ENCODE data around the gene CHURC1.

The CHURC1 gene

DNA sequence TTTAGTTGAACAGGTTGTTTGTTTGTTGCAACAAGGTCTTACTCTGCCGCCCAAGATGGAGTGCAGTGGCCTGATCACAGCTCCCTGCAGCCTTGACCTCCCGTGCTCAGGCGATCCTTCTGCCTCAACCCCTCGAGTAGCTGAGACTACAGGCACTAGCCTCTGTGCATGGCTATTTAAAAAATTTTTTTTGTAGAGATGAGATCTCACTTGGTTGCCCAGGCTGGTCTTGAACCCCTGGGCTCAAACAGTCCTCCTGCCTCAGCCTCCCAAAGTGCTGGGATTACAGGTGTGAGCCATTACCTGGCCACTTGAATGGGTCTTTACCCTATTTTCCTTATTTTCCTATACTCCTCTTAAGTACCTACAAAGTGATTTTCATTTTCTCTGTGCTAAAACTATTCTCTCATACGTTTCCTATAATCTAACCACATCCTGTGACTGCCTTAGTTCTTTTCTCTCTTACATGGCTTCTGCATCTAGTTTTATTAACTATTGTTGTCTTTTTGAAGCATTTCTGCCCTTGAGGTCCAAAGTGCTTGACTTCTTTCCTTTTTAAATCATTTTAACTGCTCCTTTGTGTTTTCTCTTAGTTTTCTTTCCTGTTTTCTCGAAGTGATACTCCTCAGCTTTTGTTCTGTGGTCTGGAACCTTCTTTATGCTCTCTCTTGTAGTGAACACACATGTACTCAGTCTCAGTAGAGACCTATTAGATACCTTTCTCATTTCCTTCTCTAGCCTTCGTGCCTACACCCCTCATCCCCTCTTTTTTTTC is 14.2 kb downstream of the CHURC1 start:
- TF ChIP-seq, protein P1, sequence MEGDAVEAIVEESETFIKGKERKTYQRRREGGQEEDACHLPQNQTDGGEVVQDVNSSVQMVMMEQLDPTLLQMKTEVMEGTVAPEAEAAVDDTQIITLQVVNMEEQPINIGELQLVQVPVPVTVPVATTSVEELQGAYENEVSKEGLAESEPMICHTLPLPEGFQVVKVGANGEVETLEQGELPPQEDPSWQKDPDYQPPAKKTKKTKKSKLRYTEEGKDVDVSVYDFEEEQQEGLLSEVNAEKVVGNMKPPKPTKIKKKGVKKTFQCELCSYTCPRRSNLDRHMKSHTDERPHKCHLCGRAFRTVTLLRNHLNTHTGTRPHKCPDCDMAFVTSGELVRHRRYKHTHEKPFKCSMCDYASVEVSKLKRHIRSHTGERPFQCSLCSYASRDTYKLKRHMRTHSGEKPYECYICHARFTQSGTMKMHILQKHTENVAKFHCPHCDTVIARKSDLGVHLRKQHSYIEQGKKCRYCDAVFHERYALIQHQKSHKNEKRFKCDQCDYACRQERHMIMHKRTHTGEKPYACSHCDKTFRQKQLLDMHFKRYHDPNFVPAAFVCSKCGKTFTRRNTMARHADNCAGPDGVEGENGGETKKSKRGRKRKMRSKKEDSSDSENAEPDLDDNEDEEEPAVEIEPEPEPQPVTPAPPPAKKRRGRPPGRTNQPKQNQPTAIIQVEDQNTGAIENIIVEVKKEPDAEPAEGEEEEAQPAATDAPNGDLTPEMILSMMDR (IDR thresholded peaks at IDR 0.05; ENCODE audit: insufficient read depth, low read depth, low read length, missing control alignments), result no peak
- peak; percentile 29 for DNase-seq (ENCODE audit: low read depth)
- no peak overlapping the region for H3K4me3 ChIP-seq (ENCODE audit: low read depth, low read length)

DNA sequence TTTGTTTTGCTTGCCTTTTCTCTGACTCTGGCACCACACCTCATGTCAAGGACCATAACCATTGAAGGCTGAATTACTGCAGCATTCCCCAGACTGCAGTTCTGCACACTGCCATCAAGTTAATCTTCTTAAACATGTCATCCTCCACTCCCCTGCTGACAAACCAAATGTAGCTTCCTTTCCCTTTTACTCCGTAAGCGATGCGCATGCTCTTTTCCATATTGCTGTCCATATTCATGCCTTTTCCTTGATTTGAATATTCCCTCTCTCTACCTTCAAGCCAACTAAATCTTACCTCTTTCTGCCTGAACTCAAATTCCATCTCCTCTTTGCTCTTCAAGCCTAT is 14.7 kb downstream of the CHURC1 start:
- DNase-seq (ENCODE audit: low read depth), result no peak
- TF ChIP-seq, protein P1 (IDR thresholded peaks at IDR 0.05; ENCODE audit: insufficient read depth, low read depth, low read length, missing control alignments), result no peak
- no peak overlapping the region for H3K4me3 ChIP-seq (ENCODE audit: low read depth, low read length)

DNA sequence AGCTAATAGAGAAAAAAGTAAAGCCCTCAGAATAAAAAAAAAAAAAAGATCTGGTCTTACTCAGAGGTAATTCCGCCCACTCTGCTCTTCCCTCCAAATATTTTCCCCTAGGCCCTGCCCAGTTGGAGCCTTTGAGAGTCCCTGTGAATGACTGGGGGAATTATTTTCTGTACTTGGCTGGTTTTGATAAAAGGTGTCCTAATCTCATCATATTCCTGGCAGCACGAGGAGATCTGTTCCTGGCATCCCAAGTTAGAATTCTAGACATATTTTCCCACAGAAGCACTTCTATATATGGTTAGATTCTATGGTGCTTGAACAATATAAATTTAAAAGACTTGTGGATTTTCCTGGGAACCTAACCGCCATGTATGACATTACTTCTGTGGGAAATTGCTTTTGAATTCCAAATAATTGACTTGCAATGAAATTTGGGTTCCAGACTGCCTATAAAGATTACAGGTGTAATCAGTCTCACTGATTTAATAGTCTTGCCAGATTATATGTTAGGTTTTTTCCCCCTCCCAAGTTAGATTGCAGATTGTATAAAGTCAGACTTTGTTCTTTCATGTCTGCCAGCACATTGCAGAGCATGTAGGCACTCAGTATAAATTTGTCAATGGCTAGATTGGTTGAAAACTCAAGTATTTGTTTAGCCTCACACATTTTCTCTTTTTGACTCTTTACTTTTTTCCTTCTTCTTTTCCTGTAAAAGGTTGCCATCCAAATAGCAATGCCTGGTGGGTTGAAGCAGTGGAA is 16.0 kb downstream of the CHURC1 start:
- TF ChIP-seq, protein P1 (IDR thresholded peaks at IDR 0.05; ENCODE audit: insufficient read depth, low read depth, low read length, missing control alignments), result no peak
- no peak for DNase-seq (ENCODE audit: low read depth)
- no peak overlapping the region for H3K4me3 ChIP-seq (ENCODE audit: low read depth, low read length)

DNA sequence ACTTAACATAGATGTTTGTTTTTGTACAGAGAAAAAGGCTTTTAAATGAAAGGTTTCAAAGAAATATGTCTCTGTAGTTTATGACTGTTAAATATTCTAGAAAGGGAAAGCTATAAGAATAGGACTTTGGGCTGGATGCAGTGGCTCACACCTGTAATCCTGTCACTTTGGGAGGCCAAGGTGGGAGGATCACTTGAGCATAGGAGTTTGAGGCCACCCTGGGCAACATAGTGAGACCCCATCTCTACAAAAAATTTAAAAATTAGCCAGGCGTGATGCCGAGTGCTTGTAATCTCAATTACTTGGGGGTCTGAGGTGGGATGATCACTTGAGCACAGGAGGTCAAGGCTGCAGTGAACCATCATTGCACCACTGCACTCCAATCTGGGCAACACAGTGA is 16.9 kb downstream of the CHURC1 start:
- DNase-seq (ENCODE audit: low read depth), result no peak
- H3K4me3 ChIP-seq (ENCODE audit: low read depth, low read length), result no peak overlapping the region

DNA sequence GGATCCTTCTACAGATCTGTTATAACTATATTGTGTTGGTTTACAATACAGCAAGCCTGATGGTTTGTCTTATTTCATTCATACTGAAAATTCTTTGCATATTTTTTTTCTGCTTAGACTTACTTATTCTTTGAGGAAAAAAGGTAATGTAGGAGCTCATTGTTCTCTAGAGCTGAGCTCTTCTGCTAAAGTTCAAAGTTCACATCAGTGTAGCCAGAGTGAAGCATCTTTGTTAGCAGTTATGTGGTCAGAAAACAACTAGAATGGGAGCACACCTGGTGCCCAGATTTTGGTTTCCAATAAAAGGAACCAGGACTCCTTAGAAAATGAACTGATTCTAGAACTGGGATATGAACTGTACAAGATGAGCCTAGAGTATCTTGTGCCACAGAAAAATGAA is 18.0 kb downstream of the CHURC1 start:
- no peak overlapping the region for H3K4me3 ChIP-seq (ENCODE audit: low read depth, low read length)
- TF ChIP-seq, protein P1 (IDR thresholded peaks at IDR 0.05; ENCODE audit: insufficient read depth, low read depth, low read length, missing control alignments), result no peak
- no peak for DNase-seq (ENCODE audit: low read depth)

More for the DNA sequence above, 16.9 kb downstream of the CHURC1 start:
- TF ChIP-seq, protein P1 (IDR thresholded peaks at IDR 0.05; ENCODE audit: insufficient read depth, low read depth, low read length, missing control alignments), result no peak

DNA sequence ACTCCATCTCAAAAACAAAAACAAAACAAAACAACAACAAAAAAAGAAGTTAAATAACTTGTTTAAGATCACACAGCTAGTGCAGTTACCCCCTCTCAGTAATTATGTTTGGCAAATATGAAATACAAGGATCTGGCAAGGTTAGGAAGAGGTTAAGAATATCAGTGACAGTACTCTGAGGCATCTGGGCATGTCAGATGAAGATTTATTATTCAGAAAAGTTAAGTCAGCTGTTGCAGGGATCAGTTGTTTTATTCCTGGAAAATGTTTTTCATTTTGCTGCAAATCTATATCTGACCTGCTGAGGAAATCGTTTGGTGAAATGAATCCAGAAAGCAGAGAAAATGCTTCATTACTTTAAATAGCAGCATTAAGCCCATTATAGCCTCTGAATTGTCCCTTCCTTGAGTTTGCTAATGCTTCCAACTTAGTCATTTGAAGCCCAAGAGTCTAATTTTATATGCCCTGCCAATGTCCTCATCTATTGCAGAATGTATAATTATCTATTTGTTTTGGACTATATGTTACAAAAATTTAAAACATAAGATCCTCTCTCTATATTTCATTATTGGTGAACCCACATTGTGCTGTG is 20.2 kb downstream of the CHURC1 start:
- H3K4me3 ChIP-seq (ENCODE audit: low read depth, low read length), result no peak overlapping the region
- DNase-seq (ENCODE audit: low read depth), result no peak
- TF ChIP-seq, protein P1 (IDR thresholded peaks at IDR 0.05; ENCODE audit: insufficient read depth, low read depth, low read length, missing control alignments), result no peak

All from GM12865 (cell line).